NCI-H2107 treated with DMSO at 0.1 percent for 48 hours (cell line): ENCODE measurements around the gene OSBPL5.

Experiments
- DNase-seq: peaks from one replicate; lab custom pipeline; 2025; ENCODE audit not compliant: unreplicated experiment; lab: John Stamatoyannopoulos, UW

OSBPL5 gene

DNA sequence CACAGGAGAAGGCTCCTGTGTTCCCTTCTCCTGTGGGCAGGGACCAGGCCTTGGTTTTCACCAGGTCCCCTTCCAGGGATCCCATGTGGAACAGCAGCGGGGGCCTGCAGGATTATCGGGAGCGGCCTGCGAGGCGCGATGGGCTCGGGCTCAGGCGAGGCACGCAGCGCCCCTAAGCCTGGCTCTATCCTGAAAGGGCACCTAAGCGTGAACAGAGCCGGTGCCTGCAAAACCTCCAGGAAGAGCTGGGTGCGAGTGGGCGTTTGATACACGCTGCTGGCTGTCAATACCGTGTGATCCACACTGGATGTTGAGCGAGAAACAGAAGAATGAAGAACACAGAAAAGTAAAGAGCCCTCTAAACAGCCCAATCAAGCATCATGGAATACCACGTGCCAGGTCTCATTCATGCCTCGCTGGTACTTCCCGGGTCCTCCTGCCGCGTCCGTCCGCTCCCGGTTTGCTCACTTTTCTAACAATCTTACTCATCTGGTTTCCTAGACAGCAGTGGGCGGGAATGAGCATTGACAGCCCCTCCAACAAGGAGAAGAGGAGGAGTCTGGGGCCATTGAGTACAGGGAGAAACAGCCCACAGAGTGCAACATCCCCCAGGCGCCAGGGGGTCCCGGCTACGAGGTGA is 12.5 kb downstream of the OSBPL5 start:
- DNase-seq, result no peak

DNA sequence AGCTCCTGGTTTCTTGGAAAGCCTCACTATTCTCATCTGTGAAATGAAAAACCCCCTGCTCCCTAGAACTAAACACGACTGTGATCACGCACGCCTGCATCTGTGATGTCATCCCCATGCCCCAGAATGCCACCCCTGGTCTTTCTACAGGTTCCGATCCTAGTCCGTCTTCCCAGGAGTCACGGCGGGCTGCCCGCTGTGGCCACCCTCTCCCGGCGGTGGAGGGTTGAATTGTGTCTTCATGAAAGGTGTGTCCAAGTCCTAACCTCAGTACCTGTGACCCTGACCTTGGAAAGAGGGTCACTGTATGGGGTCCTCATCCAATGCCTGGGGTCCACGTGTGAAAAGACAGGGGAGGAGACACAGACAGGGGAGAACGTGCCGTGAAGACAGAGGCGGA is 14.4 kb downstream of the OSBPL5 start:
- no peak for DNase-seq

DNA sequence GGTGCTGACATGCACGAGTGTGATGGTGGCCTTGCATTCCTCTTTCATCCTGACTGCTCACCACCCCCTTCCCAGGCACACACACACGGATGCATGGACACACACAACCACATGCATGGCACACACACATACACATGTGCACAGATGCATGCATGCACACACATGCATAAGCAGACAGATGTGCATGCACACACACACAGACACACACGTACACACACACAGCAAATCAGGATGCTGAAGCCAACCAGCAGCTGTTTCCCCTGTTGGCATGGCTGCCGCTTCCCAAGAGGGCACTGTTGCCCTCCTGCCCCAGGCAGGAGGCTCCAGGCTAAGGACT is 15.3 kb downstream of the OSBPL5 start:
- no peak for DNase-seq

DNA sequence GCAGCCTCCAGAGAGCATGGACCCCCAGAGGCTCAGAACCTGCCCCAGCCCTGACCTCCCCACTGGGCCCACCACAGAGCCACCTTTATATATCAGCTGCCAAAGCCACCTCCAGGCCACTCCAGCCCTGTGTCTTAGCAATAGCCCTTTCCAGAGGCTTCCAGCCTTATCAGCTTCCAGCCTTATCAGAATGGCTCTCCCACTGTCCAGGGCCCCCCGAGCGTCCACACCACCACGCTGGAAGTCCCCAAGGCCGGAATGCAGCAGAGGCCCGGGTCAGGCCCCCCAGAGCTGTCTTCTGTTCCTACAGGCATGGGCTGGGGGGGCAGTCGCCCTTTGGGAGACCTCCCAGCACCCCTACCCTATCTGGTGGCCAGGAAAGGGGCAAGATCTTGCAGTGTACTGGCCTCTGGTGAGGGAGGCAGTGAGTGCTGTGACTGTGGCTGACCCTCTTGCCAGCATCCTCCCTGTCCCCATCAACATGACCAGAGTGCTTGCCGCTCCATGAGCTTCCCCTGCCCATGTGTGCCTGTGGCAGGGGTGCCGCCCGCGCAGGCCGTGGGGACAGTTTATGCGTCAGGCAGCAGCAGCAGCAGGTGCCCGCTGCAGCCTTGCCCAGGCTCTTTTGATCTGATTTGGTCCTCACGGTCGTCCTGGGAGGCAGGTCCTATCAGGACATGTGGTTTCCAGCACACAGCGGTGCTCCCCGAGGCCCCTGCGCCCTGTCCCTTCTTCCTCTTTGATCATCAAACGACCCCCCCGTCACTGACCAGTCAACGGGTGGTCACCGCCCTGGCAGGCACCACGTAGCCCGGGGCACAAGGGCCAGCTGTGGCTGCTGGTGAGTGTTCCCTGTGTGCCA is 15.9 kb downstream of the OSBPL5 start:
- no peak for DNase-seq

DNA sequence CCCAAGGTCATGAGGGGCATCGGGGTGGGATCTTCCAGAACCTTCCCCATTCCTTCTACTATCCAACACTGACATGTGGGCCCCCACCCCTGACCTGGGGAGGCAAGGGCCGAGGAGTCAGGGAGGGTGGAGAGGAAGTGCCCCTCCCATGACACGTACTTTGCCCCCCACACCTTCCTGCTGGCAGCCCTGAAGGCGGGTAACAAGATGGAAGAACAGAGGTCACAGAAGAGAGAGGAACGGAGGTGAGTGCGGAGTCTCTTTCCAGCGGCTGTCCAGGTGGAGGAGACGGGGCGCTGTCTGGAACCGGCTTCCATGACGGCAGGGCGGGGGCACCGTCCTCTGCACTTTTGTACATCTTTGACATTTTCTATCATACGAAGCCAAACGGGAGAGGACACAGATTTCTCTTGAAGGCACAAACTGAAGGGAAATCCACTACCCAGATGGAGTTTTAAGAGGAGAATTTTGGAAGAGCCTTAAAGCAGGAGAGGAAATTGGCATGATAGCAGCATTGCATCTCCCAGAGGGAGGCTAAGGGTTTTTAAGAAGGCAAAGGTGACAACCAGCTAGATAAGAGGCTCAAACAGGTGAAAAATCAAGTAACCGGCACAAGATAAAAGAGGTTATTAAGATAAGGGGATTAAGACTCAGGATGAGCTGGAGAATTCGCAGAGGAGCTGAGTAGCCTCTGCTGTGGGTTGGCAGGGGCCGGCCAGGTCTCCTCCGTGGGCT is 16.7 kb downstream of the OSBPL5 start:
- no peak for DNase-seq

DNA sequence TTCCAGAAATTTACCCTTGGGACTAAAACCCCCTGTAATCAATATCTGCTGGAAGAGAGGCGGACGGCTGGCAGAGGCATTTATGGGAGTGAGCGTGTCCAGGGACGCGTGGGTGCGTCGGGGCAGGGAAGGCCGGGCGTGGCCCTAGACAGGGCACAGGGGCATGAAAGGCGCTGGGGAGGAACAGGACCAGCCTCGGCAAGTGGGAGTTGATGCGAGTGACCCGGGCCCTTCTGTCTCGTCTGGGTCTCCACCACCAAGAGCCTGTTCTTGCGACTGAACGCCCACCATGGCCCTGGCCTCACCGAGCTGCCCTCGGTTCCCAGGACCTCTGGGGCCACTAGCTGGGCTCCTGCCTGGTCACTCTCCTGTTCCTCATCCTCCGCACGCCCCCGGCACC is 17.5 kb downstream of the OSBPL5 start:
- DNase-seq, result no peak

DNA sequence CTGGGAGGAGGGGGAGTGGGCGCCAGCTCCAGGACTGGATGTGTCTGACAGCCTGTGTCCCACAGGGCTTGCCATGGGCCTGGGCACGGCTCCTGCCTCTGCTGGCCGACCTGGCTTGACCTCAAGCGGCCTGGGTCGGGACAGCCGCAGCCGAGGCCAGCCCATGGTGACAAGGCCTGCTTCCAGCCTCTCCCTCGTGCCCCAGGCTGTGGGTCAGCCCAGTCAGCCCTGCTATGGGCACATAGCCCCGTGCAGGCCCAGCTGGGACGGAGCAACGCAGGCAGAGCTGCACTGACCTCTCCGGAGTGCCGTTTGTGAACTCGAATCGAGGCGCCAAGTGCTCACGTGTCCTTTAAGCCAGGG is 17.9 kb downstream of the OSBPL5 start:
- DNase-seq, result no peak

DNA sequence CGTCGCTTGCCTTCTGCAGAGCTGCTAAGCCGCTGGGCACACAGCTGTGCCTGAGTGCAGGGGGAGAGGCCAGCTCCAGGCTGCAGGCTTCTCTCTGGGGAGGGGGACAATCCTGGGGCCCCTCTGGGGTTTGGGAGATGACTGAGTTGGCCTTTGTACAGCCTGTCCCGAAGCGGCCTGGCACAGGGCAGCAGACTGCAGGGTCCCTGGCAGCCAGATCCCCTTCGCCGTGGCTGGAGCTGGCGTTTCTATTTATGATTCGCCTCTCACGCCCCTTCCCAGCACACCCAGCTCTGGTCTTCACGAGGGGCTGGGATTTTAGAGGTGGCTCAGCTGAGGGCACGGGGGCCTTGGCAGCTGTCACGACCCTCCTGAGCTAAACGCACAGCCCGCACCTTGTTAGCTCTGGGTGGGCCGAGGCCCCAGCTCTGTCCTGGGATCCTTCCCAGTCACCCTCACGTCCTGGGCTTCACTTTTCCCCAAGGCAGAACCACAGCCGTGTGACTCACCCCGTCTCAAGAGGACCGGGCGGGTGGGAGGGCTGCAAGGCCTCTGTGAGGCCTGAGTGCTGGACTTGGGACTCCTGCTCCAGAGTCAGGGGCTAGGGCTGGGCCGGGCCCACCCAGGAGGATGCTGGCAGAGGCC is 18.4 kb downstream of the OSBPL5 start:
- DNase-seq, result no peak

DNA sequence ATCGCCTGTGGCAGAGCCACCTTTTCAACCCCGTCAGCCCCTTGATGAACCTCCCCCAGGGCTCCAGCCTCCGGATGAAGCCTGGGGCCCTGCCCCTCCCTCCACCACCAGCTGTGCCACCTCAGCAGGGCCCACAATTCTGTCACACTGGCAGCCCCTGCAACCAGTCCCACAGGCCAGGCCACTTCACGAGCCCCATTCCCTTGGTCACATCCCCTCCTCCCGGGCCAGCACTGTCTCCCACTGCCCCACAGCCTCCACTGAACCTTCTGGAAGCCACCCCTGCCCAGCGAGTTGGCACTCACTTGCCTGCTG is 19.9 kb downstream of the OSBPL5 start:
- no peak for DNase-seq

DNA sequence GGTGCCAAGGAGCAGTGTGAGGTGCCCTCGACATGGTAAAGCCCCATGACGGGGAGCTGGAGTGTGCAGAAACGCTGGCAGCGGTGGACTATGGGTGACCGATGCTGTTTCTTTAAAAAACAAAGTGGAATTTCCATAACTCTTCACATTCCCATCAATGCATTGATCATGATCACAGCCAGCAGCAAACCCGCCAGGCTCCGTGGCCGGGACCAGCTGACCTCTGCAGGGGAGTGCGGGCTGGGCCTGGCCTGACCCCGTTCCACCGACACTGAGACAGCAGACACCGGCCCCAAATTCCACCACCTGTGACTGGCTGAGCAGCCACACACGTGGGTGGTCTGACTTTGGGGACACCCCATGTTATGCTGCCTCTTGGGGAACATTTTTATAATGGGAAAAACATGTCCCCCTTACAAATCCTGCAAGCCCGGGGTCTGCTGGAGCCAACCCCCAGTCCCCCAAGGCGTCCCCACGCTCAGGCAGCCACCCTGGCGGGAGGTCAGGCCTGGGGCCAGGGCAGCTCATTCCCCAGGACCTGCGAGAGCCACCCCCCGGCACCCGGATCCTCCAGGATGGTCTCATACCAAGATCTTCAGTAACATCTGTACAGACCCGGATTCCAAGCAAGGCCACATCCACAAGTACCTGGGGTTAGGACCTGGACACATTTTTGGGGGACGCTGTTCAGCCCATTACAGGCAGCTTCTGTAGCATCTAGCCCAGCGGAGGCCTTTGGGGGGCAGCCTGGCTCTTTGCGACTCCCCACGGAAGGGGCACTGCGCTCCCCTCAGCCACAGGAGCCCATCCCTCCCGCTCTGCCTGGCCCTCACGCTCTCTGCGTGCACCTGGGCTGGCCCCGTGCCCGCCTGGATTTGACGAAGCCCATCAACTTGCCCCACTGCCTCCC is 20.6 kb downstream of the OSBPL5 start:
- DNase-seq, result no peak

DNA sequence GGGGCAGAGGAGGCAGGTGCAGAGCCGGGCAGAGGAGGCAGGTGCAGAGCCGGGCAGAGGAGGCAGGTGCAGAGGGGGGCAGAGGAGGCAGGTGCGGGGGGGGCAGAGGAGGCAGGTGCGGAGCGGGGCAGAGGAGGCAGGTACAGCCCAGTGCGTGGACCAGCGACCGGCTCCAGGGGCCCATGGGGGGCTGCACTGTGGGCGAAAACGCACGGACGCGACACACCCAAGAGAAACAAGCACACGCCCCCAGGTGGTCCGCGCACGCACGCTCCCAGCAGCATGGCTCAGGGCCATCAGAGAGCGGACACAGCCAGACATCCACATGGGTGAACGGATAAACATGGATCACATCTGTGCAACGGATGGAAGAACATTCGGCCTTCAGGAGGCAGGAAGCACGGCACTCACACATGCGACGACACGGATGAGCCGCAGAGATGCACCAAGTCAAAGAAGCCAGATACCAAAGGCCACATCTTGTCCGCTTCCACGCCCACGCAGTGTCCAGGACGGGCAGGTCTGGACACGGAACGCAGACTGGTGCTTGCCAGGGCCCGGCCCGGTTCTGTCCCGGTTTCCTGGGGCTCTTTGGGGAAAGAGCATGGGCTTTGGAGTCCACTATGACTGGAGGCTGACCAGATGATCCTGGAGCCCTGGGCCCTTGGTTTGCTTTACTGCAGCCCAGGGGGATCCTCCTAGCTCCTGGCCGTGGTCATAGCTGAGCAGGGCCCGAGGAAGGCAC is 21.8 kb downstream of the OSBPL5 start:
- no peak for DNase-seq

DNA sequence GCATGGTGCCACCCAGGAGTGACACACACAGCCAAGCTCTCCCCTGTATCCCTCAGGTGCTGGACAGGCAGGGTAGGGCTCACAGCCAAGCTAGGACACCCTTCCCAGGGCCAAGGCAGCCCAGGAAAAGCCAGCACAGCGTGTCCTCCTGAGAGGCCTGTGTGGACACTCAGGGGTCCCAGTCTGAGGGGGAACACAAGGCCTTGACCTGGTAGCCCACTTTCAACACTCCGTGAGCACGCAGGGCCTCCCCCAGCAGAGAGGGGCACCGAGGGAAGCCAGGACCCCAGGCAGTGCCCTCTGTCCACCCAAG is 24.9 kb downstream of the OSBPL5 start:
- no peak for DNase-seq

DNA sequence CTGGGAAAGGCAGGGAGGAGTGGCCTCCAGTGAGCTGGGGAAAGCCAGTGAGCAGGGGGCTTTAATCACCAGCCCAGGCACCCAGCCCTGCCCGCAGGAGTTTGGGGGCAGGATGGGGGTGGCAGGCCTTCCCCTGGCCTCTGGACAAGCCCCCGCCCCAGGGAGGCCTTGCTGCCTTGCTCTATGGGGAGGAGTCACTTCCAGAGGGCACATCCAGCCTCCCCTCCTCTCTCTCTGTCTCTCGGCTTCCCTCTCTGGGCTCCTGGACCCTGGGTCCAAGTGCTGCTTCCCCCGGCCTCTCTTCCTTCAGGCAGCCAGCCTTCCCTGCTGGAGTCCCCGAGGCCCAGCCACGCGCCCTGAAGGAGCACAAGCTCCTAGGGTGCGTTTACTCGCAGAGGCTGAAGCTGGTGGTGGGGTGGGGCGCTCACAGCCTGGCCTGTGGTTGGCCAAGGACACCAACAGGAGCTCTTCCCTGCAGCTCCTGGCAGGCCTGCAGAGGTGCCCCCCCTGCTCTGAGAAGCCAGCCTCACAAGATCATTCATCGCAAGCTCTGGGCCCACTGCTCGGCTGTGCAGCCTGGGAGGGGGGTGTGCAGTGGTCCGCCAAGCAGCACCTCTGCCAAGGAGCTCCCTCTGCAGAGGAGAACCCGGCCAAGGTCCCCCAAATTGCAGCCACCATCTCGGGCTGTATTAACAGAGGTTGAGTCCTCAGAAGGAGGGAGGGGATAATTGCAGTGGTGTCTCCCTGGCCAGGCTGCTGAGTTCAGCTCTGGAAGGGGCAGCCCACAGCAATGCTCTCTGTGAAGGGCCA is 25.4 kb downstream of the OSBPL5 start:
- DNase-seq, result no peak

DNA sequence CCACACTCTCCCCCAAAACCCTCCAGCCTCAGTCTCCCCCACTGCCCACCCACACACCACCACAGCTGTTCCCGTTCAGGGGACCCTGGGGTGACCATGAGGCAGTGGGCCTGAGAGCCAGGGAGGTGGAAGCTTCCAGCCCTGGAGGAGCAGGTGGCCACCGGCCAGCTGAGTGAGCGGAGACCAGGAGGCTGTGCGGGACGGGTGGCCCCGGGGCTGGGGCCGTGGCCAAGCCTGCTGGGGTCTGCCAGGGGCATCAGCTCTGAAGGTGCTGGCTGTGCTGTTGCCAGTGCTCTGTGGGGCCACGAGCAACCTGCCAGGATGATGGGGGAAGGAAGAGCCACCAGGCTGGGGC is 26.0 kb downstream of the OSBPL5 start:
- DNase-seq, result no peak

DNA sequence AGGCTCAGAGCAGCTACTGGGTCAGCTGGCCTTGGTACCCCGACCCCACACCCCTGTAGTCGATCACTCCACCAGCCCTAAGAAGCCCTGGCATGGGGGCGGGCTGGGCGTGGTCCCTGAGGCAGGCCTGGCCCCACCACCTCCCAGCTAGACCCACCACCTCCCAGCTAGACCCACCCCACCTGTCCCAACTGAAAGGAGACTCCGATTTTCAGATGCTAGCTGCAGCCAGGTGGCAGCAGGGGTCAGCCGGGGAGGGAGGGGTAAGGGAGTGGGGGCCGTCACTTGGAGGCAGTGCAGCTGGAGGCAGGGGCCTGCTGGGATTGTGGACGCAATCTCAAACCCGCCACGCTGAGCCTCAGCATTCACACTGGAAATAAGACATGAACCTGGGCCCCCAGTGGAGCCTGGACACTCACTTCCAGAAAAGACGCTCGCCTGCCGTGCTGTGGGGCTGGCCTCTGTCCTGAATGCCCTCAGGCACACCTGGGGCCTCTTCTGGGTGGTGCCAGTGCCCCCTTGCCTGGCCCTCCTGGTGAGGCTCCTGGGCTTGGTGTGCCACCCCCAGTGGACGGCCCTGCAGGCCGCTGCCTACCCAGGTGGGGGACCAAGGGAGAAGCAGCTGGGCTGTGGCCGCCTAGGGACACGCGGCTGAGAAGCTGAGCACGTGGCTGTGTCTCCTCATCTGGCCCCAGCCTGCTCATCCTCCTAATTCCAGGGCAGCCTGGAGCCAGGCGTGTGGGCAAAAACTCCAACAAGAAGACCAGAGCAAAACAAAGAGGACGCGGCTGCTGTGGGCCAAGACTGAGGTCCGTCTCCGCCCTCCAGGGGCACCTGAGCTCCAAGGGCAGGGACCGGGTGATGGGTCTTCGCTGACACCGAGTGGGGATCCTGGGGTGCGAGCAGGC is 26.7 kb downstream of the OSBPL5 start:
- no peak for DNase-seq

DNA sequence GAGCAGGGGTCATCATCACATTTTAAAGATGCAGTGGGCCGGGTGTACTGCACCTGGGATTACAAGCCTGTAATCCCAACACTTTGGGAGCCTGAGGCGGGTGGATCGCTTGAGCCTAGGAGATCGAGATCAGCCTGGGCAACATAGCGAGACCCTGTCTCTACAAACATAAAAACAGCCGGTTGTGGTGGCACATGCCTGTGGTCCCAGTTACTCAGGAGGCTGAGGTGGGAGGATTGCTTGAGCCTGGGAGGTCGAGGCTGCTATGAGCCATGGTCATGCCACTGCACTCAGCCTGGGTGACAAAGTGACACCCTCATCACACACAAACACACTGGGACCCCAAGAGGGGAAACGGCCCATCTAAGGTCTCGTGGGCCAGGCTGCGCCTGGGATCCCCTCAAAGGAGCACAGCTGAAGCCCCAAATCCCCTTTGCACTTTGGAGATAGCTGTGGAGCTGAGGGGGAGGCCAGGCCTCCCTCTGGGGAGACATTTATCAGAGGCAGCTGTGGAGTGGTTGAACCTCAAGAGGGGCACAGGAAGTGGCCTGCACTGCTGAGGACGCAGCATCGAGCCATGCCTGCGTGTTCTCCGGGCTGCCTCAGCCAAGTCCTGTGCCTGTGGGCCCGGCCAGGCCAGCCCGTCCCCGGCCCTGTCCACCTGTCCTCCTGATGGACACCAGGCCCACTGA is 27.5 kb downstream of the OSBPL5 start:
- DNase-seq, result no peak

DNA sequence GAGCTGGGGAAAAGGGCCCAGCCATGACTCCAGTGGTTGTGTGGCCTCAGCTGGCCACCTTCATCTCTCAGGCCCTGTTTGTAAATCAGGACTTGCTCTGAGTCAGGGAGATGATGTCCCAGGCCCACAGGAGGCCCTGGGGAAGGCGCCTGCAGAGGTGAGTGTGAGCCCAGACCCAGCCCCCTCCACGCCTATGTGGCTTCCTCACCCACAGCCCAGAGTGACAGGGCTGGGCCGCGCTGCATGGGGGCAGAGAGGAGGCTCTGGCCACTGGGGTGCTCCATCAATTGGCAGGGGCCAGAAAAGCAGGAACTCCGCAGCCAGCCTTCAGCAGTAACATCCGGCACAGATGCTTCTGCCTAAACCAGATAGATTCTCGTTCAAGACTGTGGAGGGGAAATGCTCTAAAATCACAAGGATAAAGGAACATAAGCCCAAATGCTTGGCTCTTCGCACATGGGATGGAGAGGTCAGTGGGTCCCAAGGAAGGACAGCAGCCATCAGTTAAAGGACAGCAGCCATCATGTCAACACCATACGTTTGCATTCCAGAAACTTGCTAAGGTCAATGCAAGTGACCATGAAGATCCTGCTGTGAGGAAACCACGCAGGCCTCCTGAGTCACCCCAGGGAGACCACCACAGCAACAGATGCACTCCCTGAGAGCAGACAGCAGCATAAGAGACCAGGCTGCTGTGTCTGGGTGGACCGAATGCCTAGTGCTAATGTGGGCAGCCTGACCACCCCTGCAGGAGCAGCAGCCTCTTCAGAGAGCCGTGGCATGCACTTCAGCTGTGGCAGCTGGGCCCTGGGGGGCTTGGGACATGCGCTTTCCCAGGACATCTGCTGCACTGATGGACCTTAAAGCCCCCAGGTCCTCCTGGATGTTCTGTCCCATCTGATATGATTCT is 28.3 kb downstream of the OSBPL5 start:
- DNase-seq, result no peak
